ENCODE measurements around the gene PBXIP1. TPM values are rescaled to one million over a fixed set of nuclear protein-coding genes. Genes with fewer than 3 reads are reported as not detected.

The PBXIP1 gene
- total and polyA plus RNA-seq, 2 of the 13 experiments (the other 11 are each of a cell fraction or from before 2014, with no cell fraction given), result 16.3 to 31.9 TPM

- no peak; the same call in 1 of the 2 replicates for TF ChIP-seq ZSCAN12 (CRISPR knock-in tag; IDR thresholded peaks at IDR 0.05)
- peak; percentile 99; the same call in 1 of the 2 replicates for TF ChIP-seq ZBTB10 (CRISPR knock-in tag; IDR thresholded peaks at IDR 0.05; ENCODE audit: borderline replicate concordance)
- no peak for TF ChIP-seq EZH2 (conservative IDR thresholded peaks at IDR 0.05; ENCODE audit: low read depth, low read length)
- TF ChIP-seq HOXA5 (CRISPR knock-in tag; IDR thresholded peaks at IDR 0.05), result no peak
- TF ChIP-seq MTF1 (CRISPR knock-in tag; IDR thresholded peaks at IDR 0.05), result no peak
- TF ChIP-seq AKNA (CRISPR knock-in tag; IDR thresholded peaks at IDR 0.05; ENCODE audit: borderline replicate concordance), result no peak
- 0 out of 2 replicates have a peak, but pooled peaks have one; percentile 4 for TF ChIP-seq MIER2 (CRISPR knock-in tag; IDR thresholded peaks at IDR 0.05)
- TF ChIP-seq ZNF674 (CRISPR knock-in tag; IDR thresholded peaks at IDR 0.05; ENCODE audit: low read depth), result no peak
- no peak for TF ChIP-seq MBNL3 (CRISPR knock-in tag; conservative IDR thresholded peaks at IDR 0.05)
- no peak for TF ChIP-seq EEA1 (CRISPR knock-in tag; IDR thresholded peaks at IDR 0.05; ENCODE audit: borderline replicate concordance)
- TF ChIP-seq ZFP82 (CRISPR knock-in tag; IDR thresholded peaks at IDR 0.05; ENCODE audit: borderline replicate concordance), result no peak
- no peak for TF ChIP-seq ZNF282 (IDR thresholded peaks at IDR 0.05; ENCODE audit: partially characterized antibody)
- TF ChIP-seq SMARCC2 (IDR thresholded peaks at IDR 0.05), result no peak
- peak; percentile 75; the same call in 1 of the 2 replicates for TF ChIP-seq POGK (CRISPR knock-in tag; conservative IDR thresholded peaks at IDR 0.05)
- TF ChIP-seq ETV6 (CRISPR knock-in tag; conservative IDR thresholded peaks at IDR 0.05), result no peak
- peak; percentile 70 for TF ChIP-seq GABPA (IDR thresholded peaks at IDR 0.05; ENCODE audit: low read depth, low read length)
- peak; percentile 90 for TF ChIP-seq GABPA (CRISPR knock-in tag; IDR thresholded peaks at IDR 0.05; ENCODE audit: low read depth)
- TF ChIP-seq MXI1 (IDR thresholded peaks at IDR 0.05; ENCODE audit: borderline replicate concordance, low read depth, low read length), result peak; percentile 100
- TF ChIP-seq HES4 (CRISPR knock-in tag; IDR thresholded peaks at IDR 0.05; ENCODE audit: borderline replicate concordance), result no peak; the same call in 1 of the 2 replicates
- no peak for TF ChIP-seq ZNF550 (CRISPR knock-in tag; IDR thresholded peaks at IDR 0.05; ENCODE audit: borderline replicate concordance)
- peak; percentile 77; the same call in 1 of the 2 replicates for TF ChIP-seq CC2D1A (CRISPR knock-in tag; IDR thresholded peaks at IDR 0.05)
- no peak for TF ChIP-seq TOE1 (CRISPR knock-in tag; IDR thresholded peaks at IDR 0.05)
Measured at GRCh38 chr1:154974102-154974807, 18.4 kb upstream of the PBXIP1 start, which contains the start of gene CKS1B (continued).
